ENCODE measurements around the gene ANKS1B.

Gene ANKS1B

DNA sequence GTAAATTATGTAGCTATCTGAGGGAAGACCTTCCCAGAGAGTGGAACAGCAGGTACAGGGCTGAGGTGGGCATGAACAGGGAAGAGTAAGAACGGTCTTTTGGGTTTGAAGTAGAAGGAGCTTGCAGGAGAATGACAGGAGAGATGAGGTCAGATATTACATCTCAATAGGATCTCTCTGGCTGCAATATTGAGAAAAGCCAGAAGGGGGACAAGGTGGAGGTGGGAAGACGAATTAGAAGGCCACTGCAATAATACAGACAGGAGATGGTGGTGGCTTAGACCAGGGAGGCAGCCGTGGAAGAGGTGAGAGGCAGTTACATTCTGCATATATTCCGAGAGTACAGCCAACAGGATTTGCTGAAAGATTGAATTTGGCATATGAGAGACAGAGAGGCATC, 1029.5 kb downstream of the ANKS1B start:
- DNase-seq (ENCODE audit: low spot score): peak; percentile 60

DNA sequence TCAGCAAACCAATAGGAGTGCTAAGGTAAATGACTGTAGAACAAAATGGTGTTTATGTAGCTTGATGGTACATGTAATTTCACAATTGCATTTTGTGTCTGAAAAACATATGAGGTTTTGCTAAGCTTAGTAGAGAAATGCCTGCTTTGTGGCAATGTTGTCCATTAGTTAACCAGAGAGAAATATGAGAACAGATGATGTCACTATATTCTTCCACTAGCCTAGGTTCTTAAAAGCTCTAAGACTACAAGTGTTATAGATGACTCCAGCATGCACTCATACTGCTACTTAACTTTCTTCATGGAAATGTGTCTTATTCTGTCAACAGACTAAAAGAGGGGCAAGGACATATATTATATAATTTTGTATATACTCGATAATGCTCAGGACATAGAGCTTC, 1030.2 kb downstream of the ANKS1B start:
- DNase-seq (ENCODE audit: low spot score): no peak

GRCh38 chr12:98951406-98951805, 1033.3 kb downstream of the ANKS1B start:
- no peak for DNase-seq (ENCODE audit: low spot score)

DNA sequence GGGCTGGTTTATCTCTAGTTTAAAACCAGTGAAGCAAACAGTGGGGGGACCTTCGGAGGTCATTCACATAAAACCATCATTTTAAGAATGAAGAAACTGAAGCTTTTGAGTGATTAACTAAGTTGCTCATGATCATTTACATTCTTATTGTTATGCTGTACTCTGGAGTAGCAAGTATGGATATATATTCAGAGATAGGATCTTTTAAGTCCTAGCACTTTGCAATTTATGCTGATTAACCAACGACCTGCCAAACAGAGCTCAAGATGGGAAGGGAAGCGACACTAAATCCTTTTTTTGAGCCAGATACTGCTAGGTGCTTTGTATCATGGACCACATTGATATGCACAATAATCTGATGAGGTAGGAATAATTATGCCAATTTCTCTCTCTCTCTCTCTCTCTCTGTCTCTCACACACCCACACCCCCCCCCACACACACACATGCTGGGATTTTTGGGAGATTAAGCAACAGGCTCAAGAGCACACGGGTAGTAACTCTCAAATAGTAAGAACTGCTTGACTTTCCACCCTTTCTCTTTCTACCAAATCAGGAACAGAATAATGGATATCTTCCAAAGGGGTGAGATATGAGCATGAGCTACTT, 1036.3 kb downstream of the ANKS1B start:
- no peak for DNase-seq (ENCODE audit: low spot score)

DNA sequence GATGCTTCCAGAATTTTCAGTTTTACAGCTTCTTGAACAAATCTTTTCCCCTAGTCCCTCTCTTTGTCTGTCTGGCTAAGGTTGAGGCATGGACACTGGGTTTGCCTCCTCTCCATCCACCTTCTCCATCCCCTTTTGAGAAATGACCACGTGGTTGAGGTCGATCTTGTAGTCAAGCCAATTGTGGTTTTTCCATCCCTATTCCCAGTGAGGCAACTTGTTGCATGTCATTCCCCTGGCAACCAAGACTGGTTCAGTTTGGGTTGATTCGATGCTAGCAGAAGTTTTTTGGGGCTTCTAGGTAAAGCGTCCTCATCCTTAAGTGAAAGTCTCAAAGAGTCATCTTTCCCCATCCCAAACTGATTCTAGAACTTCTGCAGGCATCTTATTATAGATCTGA, 1038.9 kb downstream of the ANKS1B start:
- DNase-seq (ENCODE audit: low spot score): no peak

- no peak for DNase-seq (ENCODE audit: low spot score)
Observed at GRCh38 chr12:98939926-98940325, 1044.8 kb downstream of the ANKS1B start.

DNA sequence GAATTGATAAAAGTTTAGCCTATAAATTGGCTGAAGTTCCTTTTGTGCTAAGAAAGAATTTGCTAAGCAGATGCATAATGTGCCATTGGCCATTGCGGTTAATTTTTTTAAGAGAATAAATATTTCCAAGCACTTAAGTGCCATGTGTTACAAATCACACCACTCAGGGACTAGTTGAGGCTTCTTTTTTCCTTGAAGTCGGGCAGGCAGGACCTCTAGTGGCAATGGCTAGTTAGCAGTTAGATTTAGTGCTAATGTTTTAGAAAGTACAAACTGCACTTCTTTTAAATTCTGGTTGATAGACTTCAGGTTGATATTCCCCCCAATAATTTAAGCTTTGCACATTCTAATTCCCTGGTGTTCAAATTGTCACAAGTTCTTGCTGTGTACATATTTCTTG, 1045.4 kb downstream of the ANKS1B start:
- DNase-seq (ENCODE audit: low spot score): peak; percentile 10

DNA sequence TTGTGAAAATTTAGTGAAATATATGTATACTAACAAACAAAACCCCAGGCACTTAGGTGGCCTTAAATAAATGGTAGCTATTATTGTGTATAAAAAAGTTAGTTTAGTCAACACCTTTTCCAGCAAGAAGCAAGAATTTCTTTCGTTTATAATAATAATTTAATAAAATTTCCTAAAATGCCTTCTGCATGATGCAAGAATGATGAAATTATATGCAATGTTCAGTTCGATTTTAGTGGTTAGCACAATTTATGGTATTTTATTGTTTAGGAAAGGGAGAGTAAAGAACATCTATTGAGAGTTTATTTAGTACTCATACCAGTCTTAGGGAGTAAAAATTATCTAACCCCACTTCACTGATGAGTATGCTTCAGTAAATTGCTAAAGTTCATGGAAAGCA, 1048.9 kb downstream of the ANKS1B start:
- no peak for DNase-seq (ENCODE audit: low spot score)

DNA sequence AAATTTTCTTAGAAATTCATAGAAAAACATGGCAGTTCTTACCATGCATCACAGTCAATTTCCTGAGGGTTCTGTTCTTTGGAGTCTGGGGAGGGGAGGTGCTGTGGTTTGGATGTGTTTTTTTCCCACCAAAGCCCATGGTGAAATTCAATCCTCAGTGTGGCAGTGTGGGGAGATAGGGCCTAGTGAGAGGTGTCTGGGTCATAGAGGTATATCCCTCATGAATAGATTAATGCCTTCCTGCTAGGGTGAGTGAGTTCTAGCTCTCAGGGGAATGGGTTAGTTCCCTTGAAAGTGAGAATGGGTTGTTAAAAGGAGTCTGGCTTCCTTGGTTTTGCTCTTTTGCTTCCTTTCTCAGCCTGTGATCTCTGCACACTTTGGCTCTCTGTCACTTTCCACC, 1061.9 kb downstream of the ANKS1B start:
- DNase-seq (ENCODE audit: low spot score): no peak

- no peak for DNase-seq (ENCODE audit: low spot score)
Observed at GRCh38 chr12:98918176-98918863, 1066.4 kb downstream of the ANKS1B start.

GRCh38 chr12:98916106-98916505, 1068.6 kb downstream of the ANKS1B start:
- DNase-seq (ENCODE audit: low spot score): no peak

GRCh38 chr12:98912401-98912974, 1072.2 kb downstream of the ANKS1B start:
- no peak for DNase-seq (ENCODE audit: low spot score)

GRCh38 chr12:98911396-98911795, 1073.3 kb downstream of the ANKS1B start:
- DNase-seq (ENCODE audit: low spot score): no peak

DNA sequence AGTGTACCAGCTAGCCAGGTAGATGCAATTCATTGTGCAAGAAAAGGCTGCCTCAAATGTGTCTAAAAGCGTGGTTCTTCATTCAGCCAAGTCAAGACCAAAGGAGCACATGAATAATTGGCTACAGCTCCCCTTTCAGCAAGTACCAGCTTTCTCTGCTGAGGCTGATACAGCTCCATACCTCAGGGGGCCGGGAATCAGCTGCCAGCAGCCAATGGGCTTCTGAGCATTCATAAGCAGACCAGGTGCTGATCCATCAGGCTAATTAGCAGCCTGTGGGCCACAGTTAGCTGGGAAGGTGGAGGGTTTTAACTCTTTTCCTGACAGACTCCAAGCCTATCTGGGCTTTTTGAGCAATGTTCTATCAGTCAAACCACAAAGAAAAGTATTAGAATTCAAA, 1075.0 kb downstream of the ANKS1B start:
- no peak for DNase-seq (ENCODE audit: low spot score)

- no peak for DNase-seq (ENCODE audit: low spot score)
Observed at GRCh38 chr12:98908866-98909265, 1075.9 kb downstream of the ANKS1B start.

DNA sequence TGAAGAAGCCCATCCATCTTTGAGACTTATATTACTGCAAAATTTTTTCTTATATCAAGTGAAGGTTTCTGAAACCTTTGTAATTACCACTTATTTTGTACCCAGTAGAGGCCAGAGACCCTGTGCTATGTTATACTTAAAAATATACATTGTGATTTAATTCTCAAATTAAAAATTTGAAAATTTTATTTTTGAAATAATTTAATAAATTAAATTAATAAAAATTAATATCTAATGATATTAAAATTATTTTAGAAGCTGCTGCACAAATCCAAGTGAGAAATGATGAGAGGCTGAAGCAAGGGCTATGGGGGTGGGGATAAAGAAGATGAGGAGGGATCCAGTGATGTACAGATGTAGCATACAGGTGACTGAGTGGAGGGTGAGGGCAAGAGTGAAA, 1080.9 kb downstream of the ANKS1B start:
- no peak for DNase-seq (ENCODE audit: low spot score)

DNA sequence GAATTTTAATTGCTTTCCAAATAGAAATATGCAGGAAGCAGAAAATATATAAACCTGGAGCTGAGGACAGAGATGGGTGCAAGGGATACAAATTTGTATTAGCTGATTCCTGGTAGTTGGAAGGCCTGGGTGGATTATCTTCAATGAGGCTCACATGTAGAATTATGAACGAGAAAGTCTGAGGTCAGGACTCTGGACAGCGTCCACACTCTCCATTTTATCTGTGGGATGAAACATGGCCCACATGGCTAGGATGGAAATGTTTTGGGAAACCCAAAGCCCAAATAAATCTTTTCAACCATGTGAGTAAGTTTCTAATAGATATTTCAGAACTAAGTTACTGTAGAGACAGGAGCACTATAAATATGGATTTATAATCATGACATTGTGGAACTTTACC, 1083.5 kb downstream of the ANKS1B start:
- no peak for DNase-seq (ENCODE audit: low spot score)

GRCh38 chr12:98896938-98897337, 1087.8 kb downstream of the ANKS1B start:
- DNase-seq (ENCODE audit: low spot score): no peak

DNA sequence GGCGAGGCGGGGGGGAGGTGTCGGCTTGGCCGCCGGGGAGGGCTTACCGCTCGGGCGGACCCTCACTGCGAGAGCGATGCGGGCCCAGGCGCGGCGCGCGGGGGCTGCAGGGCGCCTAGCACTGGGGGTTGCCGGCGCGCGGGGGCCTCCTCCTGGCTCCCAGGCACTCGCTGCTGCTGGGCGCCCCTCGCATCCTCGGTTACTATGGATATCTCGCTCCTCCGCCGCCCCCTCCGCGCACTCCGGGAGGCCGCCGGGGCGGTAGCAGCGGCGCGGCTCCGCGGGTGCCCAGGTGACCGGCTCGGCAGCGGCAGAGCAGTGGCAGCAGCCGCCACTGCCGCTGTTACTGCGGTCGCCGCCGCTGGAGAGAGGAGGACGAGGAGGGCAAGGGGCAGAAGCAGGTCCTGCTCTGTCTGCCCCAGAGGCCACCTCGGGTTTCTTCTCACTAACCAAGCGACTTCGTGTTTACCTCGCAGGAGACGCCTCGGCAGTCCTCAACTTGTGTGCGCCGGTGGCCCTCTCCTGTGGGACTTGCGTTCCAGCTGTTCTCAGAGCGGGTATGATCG, 1089.6 kb downstream of the ANKS1B start:
- peak; percentile 64 for DNase-seq (ENCODE audit: low spot score)

DNA sequence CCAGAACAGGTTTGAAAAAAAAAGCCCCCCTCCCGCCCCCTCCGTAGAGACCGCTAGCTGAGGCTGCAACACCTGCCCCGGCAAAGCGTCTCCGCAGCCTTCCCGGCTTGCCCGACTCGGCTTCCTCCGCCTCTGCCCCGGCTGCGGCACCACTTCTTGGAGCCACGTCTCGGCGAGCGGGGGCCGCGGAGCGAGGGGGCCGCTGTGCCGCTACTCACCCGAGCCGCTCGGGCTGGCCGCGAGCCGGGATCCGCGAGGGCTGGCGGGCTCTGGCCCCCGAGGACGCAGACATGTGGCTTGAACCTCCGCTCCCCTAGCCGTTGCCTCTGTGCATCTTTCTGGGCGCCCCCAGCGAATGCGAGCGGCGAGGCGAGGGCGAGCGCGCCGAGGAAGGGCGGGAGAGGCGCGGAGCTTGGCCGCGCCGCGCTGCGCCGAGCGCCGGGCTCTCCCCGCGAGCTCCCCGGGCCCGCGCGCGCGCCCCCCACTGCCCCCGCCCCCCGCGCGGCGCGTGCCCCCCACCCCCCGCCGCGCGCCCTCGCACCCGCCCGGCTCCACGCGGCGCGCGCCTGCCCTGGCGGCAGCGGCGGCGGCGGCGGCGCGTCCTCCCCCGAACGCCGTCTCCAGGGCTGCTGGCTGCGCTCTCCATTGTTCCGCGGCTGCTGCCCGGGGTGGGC, 1090.2 kb downstream of the ANKS1B start:
- DNase-seq (ENCODE audit: low spot score): peak; percentile 44

DNA sequence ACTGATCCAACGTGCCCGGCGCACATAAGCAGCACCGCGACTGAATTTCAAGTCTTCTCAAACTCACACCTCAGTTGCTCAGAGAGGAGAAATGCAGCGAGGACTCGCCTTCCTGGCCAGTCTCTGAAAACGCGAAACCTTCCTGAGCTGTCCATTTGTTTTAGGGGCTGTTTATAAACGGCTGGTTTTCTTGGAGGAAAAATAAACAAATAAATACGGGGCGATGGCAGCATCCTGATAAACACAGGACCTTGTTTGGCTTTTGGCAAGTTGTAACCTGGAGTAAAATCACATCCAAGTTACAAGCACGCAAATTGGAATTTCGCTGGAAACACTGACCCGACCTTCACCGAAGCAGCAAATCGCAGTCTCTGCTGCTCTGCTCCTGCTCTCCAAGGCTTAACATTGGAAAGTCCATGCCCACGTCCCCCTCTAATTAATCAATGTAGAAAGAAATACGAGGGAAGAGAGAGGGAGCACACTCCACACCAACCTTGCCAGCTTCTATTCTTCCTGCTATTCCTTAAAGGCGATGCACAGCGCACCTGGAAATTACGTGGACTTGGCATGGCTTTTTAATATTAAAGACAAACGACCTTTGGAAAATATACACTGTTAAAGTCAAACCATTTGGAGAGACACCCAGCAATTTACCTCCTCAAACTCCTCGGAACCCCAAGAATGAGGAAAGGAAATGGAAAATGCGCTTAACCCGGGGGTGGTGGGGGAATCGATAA, 1090.9 kb downstream of the ANKS1B start:
- DNase-seq (ENCODE audit: low spot score): peak; percentile 22
